Activated naive CD8-positive, alpha-beta T cell treated with anti-CD3 and anti-CD28 coated beads, Interleukin-2, amount 10 ng/mL, durations not matched to agents 7 days and 5 days (primary cell): ENCODE measurements around the gene APOA1. TPM values are rescaled to one million over a fixed set of nuclear protein-coding genes. Genes with fewer than 3 reads are reported as not detected.

Source experiments
- ATAC-seq: fragments of 150-1000 bp; cut with Tn5 transposase; one replicate; pipeline ENCODE4 v1.10.0; 2021; ENCODE audit warnings: low read depth, moderate library complexity
- POLR2A ChIA-PET: fragments of 350-600 bp; sonication (Branson Sonifier 250); formaldehyde crosslinking; loops from one replicate; lab custom pipeline; 2021; ENCODE audit warnings: antibody characterized with exemption; lab: Charles Lee
- DNase-seq: peaks from one replicate; pipeline ENCODE4 v3.0.0; 2021
- H3K27ac Mint-ChIP-seq: one replicate; pipeline ENCODE4 v1.8.0; 2022; ENCODE audit warnings: mild to moderate bottlenecking, mixed read lengths
- H3K27me3 Mint-ChIP-seq: one replicate; pipeline ENCODE4 v1.8.0; 2022; ENCODE audit warnings: mild to moderate bottlenecking, moderate library complexity, mixed read lengths
- H3K36me3 Mint-ChIP-seq: one replicate; pipeline ENCODE4 v1.8.0; 2021; ENCODE audit warnings: mild to moderate bottlenecking, mixed read lengths
- H3K4me1 Mint-ChIP-seq: one replicate; pipeline ENCODE4 v1.8.0; 2021; ENCODE audit warnings: mixed read lengths
- H3K4me3 Mint-ChIP-seq: one replicate; pipeline ENCODE4 v1.8.0; 2022; ENCODE audit warnings: mild to moderate bottlenecking, moderate library complexity, mixed read lengths
- H3K9me3 Mint-ChIP-seq: one replicate; pipeline ENCODE4 v1.8.0; 2021; ENCODE audit warnings: mixed read lengths
- total RNA-seq, 2 experiments: library from RNA; stranded (reverse); gene quantifications; one replicate each; pipeline ENCODE4 v1.2.3, GENCODE V29; 2021

APOA1 gene
- under 1 TPM; 0.44 to 0.45 TPM for total RNA-seq

DNA sequence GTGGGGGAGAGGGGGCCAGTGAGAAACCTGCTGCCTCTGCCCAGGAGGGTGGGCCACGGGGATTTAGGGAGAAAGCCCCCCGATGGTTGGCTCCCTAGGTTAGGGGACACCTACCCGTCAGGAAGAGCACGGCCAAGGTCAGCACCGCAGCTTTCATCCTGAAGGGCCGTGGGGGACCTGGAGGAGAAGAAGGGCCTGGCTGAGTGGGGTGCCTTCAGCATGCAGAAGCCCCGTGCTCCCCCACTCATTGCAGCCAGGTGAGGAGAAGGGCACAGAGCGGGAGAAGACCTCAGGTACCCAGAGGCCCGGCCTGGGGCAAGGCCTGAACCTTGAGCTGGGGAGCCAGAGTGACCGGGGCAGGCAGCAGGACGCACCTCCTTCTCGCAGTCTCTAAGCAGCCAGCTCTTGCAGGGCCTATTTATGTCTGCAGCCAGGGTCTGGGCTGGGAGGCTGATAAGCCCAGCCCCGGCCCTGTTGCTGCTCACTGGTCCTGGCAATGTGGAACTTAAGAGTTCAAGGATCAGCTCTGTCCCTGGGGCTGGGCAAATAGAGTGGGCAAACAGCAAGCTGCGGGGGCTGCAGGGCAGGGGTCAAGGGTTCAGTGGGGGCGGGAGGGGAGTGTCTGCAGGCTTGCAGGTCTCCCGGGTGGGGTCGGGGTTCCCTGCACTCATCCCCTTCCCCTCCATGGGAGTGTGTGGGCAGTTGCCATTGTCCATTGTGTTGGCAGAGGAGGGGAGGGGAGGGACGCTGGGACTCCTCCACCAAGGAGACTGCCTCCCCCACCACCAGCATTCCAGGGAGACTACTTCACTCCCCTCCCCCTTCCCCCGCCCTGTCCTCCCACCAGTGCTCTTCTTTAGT is at the start of gene APOA1:
Gene APOA1 (minus strand): TSS at position 392 of the 861 bp plus-strand sequence. CDS start 235 bp downstream, at position 157.
- DNase-seq (peak; percentile 21), ATAC-seq (no peak)
- Mint-ChIP-seq H3K27me3 (peaks cover 4% of the 10 kb centered on the region), H3K4me3 (no peak within 1 kb of the TSS), H3K27ac (no peak within 1 kb of the TSS), H3K4me1 (peaks cover 12% of the 10 kb centered on the region), H3K9me3 (no peaks in the 10 kb centered on the region), H3K36me3 (no peaks in the 10 kb centered on the region)
- POLR2A ChIA-PET, result interaction anchor here (2.6 to 3.9 kb wide), 3 partner anchors 16 to 261 kb away, joined by 15 to 79 read pairs (median 60); partner anchors contain the start of genes APOA5, SIK3 and ZPR1

DNA sequence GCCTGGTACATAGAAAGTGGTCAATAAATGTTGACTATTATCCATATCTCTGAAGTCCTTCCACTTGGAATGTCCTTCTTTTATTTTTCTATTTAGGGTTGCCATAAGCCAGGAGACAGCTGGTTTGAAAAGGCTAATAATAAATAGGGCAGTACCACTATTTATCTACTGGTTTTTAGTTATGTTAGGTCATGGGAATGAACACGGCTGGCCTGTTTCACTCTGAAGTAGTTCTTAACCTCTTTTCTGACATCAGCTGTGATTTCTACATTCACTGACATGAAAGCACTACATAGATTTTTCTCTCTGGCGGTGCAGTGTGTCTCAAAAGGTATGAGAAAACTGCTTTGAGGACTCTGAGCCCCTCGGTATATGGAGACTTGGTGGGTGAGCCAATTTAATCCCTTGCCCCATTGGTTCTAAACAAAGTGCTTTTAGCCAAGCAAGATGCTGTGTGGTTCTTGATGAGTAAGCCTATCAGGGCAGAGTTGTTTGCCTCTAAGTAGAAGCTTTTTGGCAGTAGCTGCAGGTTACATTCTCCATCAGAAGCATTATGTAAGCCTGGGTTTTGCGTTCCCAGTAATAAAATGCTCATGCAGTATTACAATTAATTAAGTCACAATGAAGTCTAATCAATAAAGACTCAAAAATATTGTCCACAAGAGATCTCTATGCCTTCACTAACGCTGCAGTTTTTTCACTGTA is 48.7 kb upstream of the APOA1 start:
- no peak overlapping the region for H3K27ac Mint-ChIP-seq

GRCh38 chr11:116882386-116882785 is 45.0 kb upstream of the APOA1 start:
- Mint-ChIP-seq H3K9me3 (no peaks in the 10 kb centered on the region), H3K4me1 (peaks cover 8% of the 10 kb centered on the region), H3K27me3 (no peaks in the 10 kb centered on the region), H3K36me3 (peaks cover 3% of the 10 kb centered on the region), H3K27ac (no peak overlapping the region), H3K4me3 (no peak overlapping the region)
- DNase-seq, result no peak
- no peak for ATAC-seq
- POLR2A ChIA-PET, result no interaction called here

More for the DNA sequence above, 48.7 kb upstream of the APOA1 start:
- no peak overlapping the region for H3K4me3 Mint-ChIP-seq
- no peak for ATAC-seq
- H3K9me3 Mint-ChIP-seq, result no peaks in the 10 kb centered on the region
- POLR2A ChIA-PET, result no interaction called here
- H3K27me3 Mint-ChIP-seq, result no peaks in the 10 kb centered on the region
- peaks cover 16% of the 10 kb centered on the region for H3K4me1 Mint-ChIP-seq
- peaks cover 10% of the 10 kb centered on the region for H3K36me3 Mint-ChIP-seq
- no peak for DNase-seq

DNA sequence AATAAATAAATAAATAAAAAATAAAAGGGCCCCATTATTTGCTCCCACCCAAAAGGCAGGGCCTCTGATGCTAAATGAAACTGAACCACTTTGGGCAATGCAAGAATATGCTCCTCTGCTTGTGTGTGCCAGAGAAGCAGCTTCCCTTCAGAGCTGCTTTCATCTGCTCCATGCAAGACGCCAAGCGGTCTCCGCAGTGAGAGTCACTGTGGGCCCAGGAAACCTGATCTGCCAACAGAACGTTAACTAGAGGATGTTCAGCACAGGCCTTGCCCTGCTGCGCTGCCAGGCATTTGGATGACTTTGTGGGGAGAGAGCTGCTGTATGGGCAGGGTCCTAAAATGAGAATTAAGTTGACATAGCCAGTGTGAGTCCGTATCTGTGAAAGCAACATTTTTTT is 43.7 kb upstream of the APOA1 start:
- H3K27ac Mint-ChIP-seq, result no peak overlapping the region
- no peak for DNase-seq
- H3K9me3 Mint-ChIP-seq, result no peaks in the 10 kb centered on the region
- no peak for ATAC-seq
- peaks cover 8% of the 10 kb centered on the region for H3K4me1 Mint-ChIP-seq
- peaks cover 3% of the 10 kb centered on the region for H3K36me3 Mint-ChIP-seq
- no peaks in the 10 kb centered on the region for H3K27me3 Mint-ChIP-seq
- no peak overlapping the region for H3K4me3 Mint-ChIP-seq
- POLR2A ChIA-PET, result no interaction called here

DNA sequence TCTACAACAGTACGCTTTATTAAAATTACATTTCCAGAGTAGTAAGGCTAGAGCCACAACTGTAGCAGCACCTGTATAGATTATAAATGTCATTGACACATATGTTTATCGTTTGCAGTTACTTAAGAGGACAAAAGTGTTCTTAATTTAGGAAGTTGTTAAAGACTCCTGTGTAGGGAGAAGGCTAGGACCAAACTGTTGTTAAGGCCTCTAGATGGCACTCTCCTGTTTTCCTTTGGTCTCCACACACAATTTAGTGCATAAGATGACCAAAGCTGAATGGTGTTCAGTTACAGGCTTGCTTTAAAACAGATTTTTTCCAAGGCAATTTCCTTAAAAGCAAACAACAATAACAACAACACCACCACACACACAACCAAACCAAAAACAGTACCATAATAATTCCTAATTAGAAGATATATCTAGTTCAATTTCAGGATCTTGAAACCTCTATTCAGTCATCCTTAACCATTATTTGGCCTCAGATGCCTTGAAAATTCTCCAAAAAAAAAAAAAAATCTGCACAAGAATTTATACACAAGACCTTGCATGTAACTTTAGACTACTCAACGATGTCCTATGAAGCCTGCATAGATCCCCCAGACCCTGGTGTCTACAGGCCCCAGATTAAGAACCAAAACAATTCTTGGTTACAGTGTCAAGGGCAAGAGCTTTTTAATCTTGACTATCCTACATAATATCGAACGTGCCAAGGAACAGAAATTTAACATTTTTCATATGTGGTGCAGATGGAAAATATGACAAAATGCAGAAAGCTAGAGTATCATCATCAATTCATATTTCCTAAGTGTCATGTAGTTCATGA is 42.6 kb upstream of the APOA1 start:
- Mint-ChIP-seq H3K27me3 (no peaks in the 10 kb centered on the region), H3K27ac (no peak overlapping the region), H3K4me1 (peaks cover 8% of the 10 kb centered on the region), H3K36me3 (peaks cover 5% of the 10 kb centered on the region), H3K9me3 (no peaks in the 10 kb centered on the region), H3K4me3 (no peak overlapping the region)
- ATAC-seq (peak; percentile 84), DNase-seq (no peak)
- POLR2A ChIA-PET, result interaction anchor here (0.7 to 1.0 kb wide), 3 partner anchors 27 to 223 kb away, joined by 3 to 4 read pairs (median 3); no protein-coding TSS in a partner anchor

DNA sequence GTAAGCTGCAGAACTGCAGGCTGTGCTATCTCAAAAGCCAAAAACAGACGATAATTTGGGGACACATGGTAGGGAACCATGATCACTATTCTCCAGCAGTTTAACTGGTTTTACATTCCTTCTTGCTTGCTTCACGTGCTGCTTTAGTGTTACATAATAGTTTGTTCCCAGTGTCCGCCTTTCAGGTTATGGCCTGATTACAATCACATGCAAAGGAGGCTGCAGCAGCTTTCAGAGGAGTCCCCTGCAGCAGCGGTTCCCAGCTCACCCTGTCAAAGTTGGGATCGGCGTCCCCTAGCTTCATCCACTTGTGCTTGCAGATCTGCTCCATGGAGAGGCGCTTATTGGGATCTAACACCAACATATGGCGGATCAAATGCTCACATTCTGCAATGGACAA is 39.2 kb upstream of the APOA1 start:
- no peaks in the 10 kb centered on the region for H3K9me3 Mint-ChIP-seq
- no peak overlapping the region for H3K4me3 Mint-ChIP-seq
- no peak overlapping the region for H3K27ac Mint-ChIP-seq
- H3K4me1 Mint-ChIP-seq, result peaks cover 4% of the 10 kb centered on the region
- DNase-seq, result no peak
- no peak for ATAC-seq
- peaks cover 9% of the 10 kb centered on the region for H3K36me3 Mint-ChIP-seq
- H3K27me3 Mint-ChIP-seq, result no peaks in the 10 kb centered on the region
- POLR2A ChIA-PET, result no interaction called here

- peaks cover 14% of the 10 kb centered on the region for H3K36me3 Mint-ChIP-seq
- no peaks in the 10 kb centered on the region for H3K27me3 Mint-ChIP-seq
- peaks cover 12% of the 10 kb centered on the region for H3K4me1 Mint-ChIP-seq
- POLR2A ChIA-PET, result no interaction called here
- no peaks in the 10 kb centered on the region for H3K9me3 Mint-ChIP-seq
- no peak overlapping the region for H3K4me3 Mint-ChIP-seq
- ATAC-seq, result no peak
- H3K27ac Mint-ChIP-seq, result no peak overlapping the region
- no peak for DNase-seq
Observed at GRCh38 chr11:116875194-116875593, 37.8 kb upstream of the APOA1 start.

DNA sequence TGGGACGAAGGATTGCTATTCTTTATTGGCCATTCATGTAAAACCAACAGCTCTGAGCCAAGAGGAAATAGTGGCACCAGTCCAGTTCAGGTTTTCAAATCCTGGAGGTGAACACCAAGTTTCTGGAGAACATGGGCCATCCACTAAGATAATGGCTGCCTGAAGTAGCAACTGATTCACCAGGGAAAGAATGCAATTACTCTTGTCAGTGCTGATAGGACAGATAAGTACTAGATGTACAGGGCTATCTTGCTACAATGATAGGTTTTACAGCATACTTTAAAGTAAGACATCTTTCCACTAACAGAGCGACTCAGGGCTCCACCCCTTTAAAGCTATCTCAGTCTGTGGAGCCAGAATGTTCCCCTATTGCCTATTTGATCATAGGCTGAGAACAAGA is 36.8 kb upstream of the APOA1 start:
- POLR2A ChIA-PET, result interaction anchor here (0.6 kb wide), 1 partner anchor 80 kb away, joined by 4 read pairs; no protein-coding TSS in a partner anchor
- peaks cover 8% of the 10 kb centered on the region for H3K4me1 Mint-ChIP-seq
- no peak for ATAC-seq
- no peak overlapping the region for H3K4me3 Mint-ChIP-seq
- no peak for DNase-seq
- no peak overlapping the region for H3K27ac Mint-ChIP-seq
- H3K27me3 Mint-ChIP-seq, result no peaks in the 10 kb centered on the region
- H3K36me3 Mint-ChIP-seq, result peaks cover 18% of the 10 kb centered on the region
- no peaks in the 10 kb centered on the region for H3K9me3 Mint-ChIP-seq

DNA sequence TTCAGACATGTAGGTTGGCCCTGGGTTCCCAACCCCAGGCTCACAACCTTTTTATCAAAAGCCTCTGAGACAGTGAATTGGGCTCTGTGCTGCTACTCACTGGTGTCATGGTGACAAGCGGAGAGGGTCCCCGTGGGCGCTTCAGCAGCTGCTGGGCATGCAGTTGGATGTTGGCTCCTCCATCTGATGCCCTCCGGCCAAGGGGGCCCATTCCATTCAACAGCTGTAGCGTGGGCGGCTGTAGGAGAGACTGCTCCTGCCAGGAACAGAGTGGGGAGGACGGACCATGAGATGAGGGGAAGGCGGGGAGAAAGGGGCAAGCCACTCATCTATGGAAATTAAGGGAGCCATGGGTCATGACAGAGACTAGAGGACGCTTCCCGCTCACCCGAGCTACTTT is 36.0 kb upstream of the APOA1 start:
- Mint-ChIP-seq H3K4me3 (no peak overlapping the region), H3K4me1 (peaks cover 8% of the 10 kb centered on the region), H3K27ac (no peak overlapping the region), H3K9me3 (no peaks in the 10 kb centered on the region), H3K27me3 (no peaks in the 10 kb centered on the region), H3K36me3 (peaks cover 20% of the 10 kb centered on the region)
- DNase-seq (no peak), ATAC-seq (no peak)
- POLR2A ChIA-PET, result no interaction called here

DNA sequence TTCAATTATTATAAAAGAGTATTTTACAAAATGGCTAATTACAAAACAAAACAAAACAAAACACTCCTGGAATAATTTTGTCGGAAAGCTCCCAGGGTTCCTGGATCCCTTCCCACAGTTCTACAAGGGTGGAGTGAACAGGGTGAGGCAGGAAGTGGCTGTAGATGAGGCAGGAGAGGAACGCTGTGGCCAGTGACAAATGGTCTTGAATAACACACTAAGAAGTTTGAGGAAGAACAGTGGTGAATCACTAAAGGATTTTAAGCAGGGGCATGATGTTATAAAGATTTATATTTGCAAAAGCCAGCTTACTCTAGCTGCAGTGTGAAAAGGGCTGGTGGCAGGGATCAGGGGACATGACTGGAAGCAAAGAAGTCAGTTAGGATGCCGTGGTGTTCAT is 33.8 kb upstream of the APOA1 start:
- DNase-seq, result no peak
- H3K9me3 Mint-ChIP-seq, result no peaks in the 10 kb centered on the region
- H3K4me1 Mint-ChIP-seq, result peaks cover 8% of the 10 kb centered on the region
- POLR2A ChIA-PET, result no interaction called here
- H3K4me3 Mint-ChIP-seq, result no peak overlapping the region
- no peaks in the 10 kb centered on the region for H3K27me3 Mint-ChIP-seq
- ATAC-seq, result no peak
- peaks cover 25% of the 10 kb centered on the region for H3K36me3 Mint-ChIP-seq
- no peak overlapping the region for H3K27ac Mint-ChIP-seq

DNA sequence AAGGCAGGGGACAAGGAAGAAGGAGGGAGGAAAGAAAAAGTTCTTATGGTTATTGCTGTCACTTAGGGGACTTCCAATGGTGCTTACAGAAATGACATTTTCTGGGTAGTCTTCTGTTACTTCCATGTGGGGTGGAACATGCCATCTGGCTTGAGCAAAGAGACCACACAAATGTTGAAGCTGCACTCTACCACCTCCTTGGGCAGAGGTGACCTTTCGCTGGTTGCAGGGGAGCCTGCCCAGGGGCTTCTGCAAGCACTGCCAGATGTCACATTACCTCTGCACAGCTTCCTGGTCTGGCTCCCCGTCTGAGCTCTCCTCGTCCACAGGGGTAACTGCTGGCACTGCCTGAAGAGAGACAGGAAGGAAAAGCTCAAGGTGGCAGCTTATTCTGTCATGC is 32.6 kb upstream of the APOA1 start:
- Mint-ChIP-seq H3K27ac (no peak overlapping the region), H3K36me3 (peaks cover 26% of the 10 kb centered on the region)

GRCh38 chr11:116869610-116870009 is 32.2 kb upstream of the APOA1 start:
- Mint-ChIP-seq H3K4me3 (no peak overlapping the region), H3K9me3 (no peaks in the 10 kb centered on the region), H3K27ac (no peak overlapping the region), H3K36me3 (peaks cover 24% of the 10 kb centered on the region), H3K27me3 (no peaks in the 10 kb centered on the region), H3K4me1 (peaks cover 8% of the 10 kb centered on the region)
- POLR2A ChIA-PET, result no interaction called here
- DNase-seq (no peak), ATAC-seq (no peak)

More for the DNA sequence above, 32.6 kb upstream of the APOA1 start:
- POLR2A ChIA-PET, result no interaction called here
- H3K4me1 Mint-ChIP-seq, result peaks cover 8% of the 10 kb centered on the region
- no peaks in the 10 kb centered on the region for H3K27me3 Mint-ChIP-seq
- H3K9me3 Mint-ChIP-seq, result no peaks in the 10 kb centered on the region
- DNase-seq (no peak), ATAC-seq (no peak)
- H3K4me3 Mint-ChIP-seq, result no peak overlapping the region

- no peaks in the 10 kb centered on the region for H3K27me3 Mint-ChIP-seq
- DNase-seq (no peak), ATAC-seq (no peak)
- POLR2A ChIA-PET, result no interaction called here
- H3K4me3 Mint-ChIP-seq, result no peak overlapping the region
- peaks cover 8% of the 10 kb centered on the region for H3K4me1 Mint-ChIP-seq
- H3K27ac Mint-ChIP-seq, result no peak overlapping the region
- H3K9me3 Mint-ChIP-seq, result no peaks in the 10 kb centered on the region
- H3K36me3 Mint-ChIP-seq, result peaks cover 23% of the 10 kb centered on the region
Observed at GRCh38 chr11:116868066-116868465, 30.6 kb upstream of the APOA1 start.
